ENCODE measurements around the gene NEK7. TPM values are rescaled to one million over a fixed set of nuclear protein-coding genes. Genes with fewer than 3 reads are reported as not detected.

Gene NEK7
- total RNA-seq, 1 donor = 366 TPM

GRCh38 chr1:198143797-198144196 is 13.0 kb upstream of the NEK7 start:
- no peak for DNase-seq (ENCODE audit: low read depth)
- TF ChIP-seq CTCF (IDR thresholded peaks at IDR 0.05; ENCODE audit: insufficient read depth, low read depth, low read length) = no peak
- no peak overlapping the region for H3K4me3 ChIP-seq (ENCODE audit: low read depth, low read length)

GRCh38 chr1:198147216-198147615 is 9.6 kb upstream of the NEK7 start:
- no peak for TF ChIP-seq CTCF (IDR thresholded peaks at IDR 0.05; ENCODE audit: insufficient read depth, low read depth, low read length)
- DNase-seq (ENCODE audit: low read depth) = no peak
- no peak overlapping the region for H3K4me3 ChIP-seq (ENCODE audit: low read depth, low read length)

- DNase-seq (ENCODE audit: low read depth) = no peak
- no peak for TF ChIP-seq CTCF (IDR thresholded peaks at IDR 0.05; ENCODE audit: insufficient read depth, low read depth, low read length)
Measured at GRCh38 chr1:198150369-198150768, 6.4 kb upstream of the NEK7 start.

GRCh38 chr1:198151688-198152087 is 5.1 kb upstream of the NEK7 start:
- TF ChIP-seq CTCF (IDR thresholded peaks at IDR 0.05; ENCODE audit: insufficient read depth, low read depth, low read length) = no peak
- peak; percentile 48 for DNase-seq (ENCODE audit: low read depth)
- no peak overlapping the region for H3K4me3 ChIP-seq (ENCODE audit: low read depth, low read length)

More at GRCh38 chr1:198150369-198150768, 6.4 kb upstream of the NEK7 start:
- H3K4me3 ChIP-seq (ENCODE audit: low read depth, low read length) = no peak overlapping the region

- no peak for TF ChIP-seq CTCF (IDR thresholded peaks at IDR 0.05; ENCODE audit: insufficient read depth, low read depth, low read length)
- H3K4me3 ChIP-seq (ENCODE audit: low read depth, low read length) = no peak overlapping the region
- no peak for DNase-seq (ENCODE audit: low read depth)
Measured at GRCh38 chr1:198153103-198153502, 3.7 kb upstream of the NEK7 start.

GRCh38 chr1:198153804-198154203 is 3.0 kb upstream of the NEK7 start:
- no peak for TF ChIP-seq CTCF (IDR thresholded peaks at IDR 0.05; ENCODE audit: insufficient read depth, low read depth, low read length)
- no peak for DNase-seq (ENCODE audit: low read depth)
- H3K4me3 ChIP-seq (ENCODE audit: low read depth, low read length) = no peak overlapping the region

GRCh38 chr1:198155253-198155652 is 1.5 kb upstream of the NEK7 start:
- peak; percentile 61 for DNase-seq (ENCODE audit: low read depth)
- no peak for TF ChIP-seq CTCF (IDR thresholded peaks at IDR 0.05; ENCODE audit: insufficient read depth, low read depth, low read length)
- no peak overlapping the region for H3K4me3 ChIP-seq (ENCODE audit: low read depth, low read length)
